Subcutaneous adipose tissue (tissue), 4 donors: ENCODE data around the gene SIGLEC7. TPM values are rescaled to one million over a fixed set of nuclear protein-coding genes. Genes with fewer than 3 reads are reported as not detected.

Experiments used
- CTCF ChIP-seq: fragments of 450-650 bp; IDR thresholded peaks from one replicate; pipeline ENCODE4 v1.5.1; 2016; ENCODE audit warnings: low read depth, mild to moderate bottlenecking, control low read depth, antibody characterized with exemption, moderate library complexity
- total RNA-seq, 4 donors: library from RNA; depleted of rRNA; stranded (reverse); fragments of >200 nt; gene quantifications; one replicate each; pipeline ENCODE4 v1.1.0, GENCODE V29; 2016

The SIGLEC7 gene
- total RNA-seq, 4 donors from 2014 or later, result 0.57 to 13.4 (median 4.2) TPM

GRCh38 chr19:51186323-51186722, 44.2 kb downstream of the SIGLEC7 start:
- no peak for TF ChIP-seq CTCF

- TF ChIP-seq CTCF, result no peak
Measured at GRCh38 chr19:51187395-51188226, 45.5 kb downstream of the SIGLEC7 start.

- no peak for TF ChIP-seq CTCF
Measured at GRCh38 chr19:51188227-51188559, 46.1 kb downstream of the SIGLEC7 start.

GRCh38 chr19:51192689-51193088, 50.6 kb downstream of the SIGLEC7 start:
- no peak for TF ChIP-seq CTCF

GRCh38 chr19:51194527-51195315, 52.6 kb downstream of the SIGLEC7 start:
- no peak for TF ChIP-seq CTCF

GRCh38 chr19:51195316-51195586, 53.1 kb downstream of the SIGLEC7 start:
- TF ChIP-seq CTCF, result no peak

- TF ChIP-seq CTCF, result no peak
Measured at GRCh38 chr19:51195616-51196015, 53.5 kb downstream of the SIGLEC7 start.
